OCI-LY3 (cell line): ENCODE results near the gene CES4A.

Experiments
- EZH2phosphoT487 ChIP-seq: fragments of 200-600 bp; shearing (Covaris generic); IDR thresholded peaks from 2 replicates; pipeline ENCODE4 v1.6.1; 2018; ENCODE audit warnings: antibody characterized with exemption, mixed run types, low read depth
- TF ChIP-seq, protein P1 (sequence below): fragments of 200-600, 300-600 bp; sonication (generic); IDR thresholded peaks from 2 replicates; pipeline ENCODE4 v1.5.1; 2014; ENCODE audit warnings: antibody characterized with exemption, low read length, low read depth

DNA sequence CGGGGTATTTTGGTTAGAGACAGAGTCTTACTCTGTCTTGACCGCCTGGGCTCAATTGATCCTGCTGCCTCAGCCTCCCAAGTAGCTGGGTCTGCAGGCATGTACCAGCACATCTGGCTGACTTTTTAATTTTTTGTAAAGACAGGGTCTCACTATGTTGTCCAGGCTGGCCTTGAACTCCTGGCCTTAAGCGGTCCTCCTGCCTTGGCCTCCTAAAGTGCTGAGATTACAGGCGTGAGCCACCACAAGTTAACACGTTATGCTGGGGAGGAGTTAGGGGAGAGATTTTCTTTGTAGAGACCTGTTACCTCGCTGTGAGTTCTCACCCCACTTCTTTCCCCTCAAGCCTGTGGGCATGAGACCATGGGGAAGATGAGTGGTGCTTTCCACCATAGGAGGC is 1.8 kb upstream of the CES4A start:
- TF ChIP-seq, protein P1, sequence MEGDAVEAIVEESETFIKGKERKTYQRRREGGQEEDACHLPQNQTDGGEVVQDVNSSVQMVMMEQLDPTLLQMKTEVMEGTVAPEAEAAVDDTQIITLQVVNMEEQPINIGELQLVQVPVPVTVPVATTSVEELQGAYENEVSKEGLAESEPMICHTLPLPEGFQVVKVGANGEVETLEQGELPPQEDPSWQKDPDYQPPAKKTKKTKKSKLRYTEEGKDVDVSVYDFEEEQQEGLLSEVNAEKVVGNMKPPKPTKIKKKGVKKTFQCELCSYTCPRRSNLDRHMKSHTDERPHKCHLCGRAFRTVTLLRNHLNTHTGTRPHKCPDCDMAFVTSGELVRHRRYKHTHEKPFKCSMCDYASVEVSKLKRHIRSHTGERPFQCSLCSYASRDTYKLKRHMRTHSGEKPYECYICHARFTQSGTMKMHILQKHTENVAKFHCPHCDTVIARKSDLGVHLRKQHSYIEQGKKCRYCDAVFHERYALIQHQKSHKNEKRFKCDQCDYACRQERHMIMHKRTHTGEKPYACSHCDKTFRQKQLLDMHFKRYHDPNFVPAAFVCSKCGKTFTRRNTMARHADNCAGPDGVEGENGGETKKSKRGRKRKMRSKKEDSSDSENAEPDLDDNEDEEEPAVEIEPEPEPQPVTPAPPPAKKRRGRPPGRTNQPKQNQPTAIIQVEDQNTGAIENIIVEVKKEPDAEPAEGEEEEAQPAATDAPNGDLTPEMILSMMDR: no peak
- TF ChIP-seq EZH2phosphoT487: no peak
